IMR-90 (cell line): ENCODE measurements around the gene PAPPA. TPM values are rescaled to one million over a fixed set of nuclear protein-coding genes. Genes with fewer than 3 reads are reported as not detected.

Experiments used
- ATAC-seq: fragments of 200-7000 bp; cut with Tn5 transposase; 2 replicates; pipeline ENCODE4 v1.9.1; 2020; ENCODE audit warnings: low read depth, mild to moderate bottlenecking, moderate library complexity
- BruUV-seq: library from RNA; stranded (reverse); fragments of 400-500 nt; replicated peaks from 2 replicates; lab custom pipeline; 2021; lab: Mats Ljungman, UMichigan
- CTCF ChIA-PET: fragments of 300-600 bp; formaldehyde crosslinking; extraction: SDS; loops from one replicate; lab custom pipeline; 2021; ENCODE audit warnings: antibody characterized with exemption; lab: Yijun Ruan, JAX
- POLR2A ChIA-PET: fragments of 300-600 bp; sonication (Branson Sonifier 250); formaldehyde crosslinking; loops from one replicate; lab custom pipeline; 2022; ENCODE audit warnings: antibody characterized with exemption; ENCODE audit not compliant: unreplicated experiment; lab: Charles Lee
- DNase-seq: peaks from one replicate; pipeline ENCODE4 v3.0.0; 2013
- H2AFZ ChIP-seq: replicated peaks from 2 replicates; pipeline ENCODE3; 2013; ENCODE audit warnings: low read length, mild to moderate bottlenecking; ENCODE audit not compliant: poor library complexity
- H2AK5ac ChIP-seq: 2 replicates; pipeline ENCODE4 v1.6.1; 2013; ENCODE audit warnings: low read depth, low read length, inconsistent platforms
- H2AK9ac ChIP-seq: replicated peaks from 2 replicates; pipeline ENCODE3; 2013; ENCODE audit warnings: mild to moderate bottlenecking, low read depth, low read length, moderate library complexity; ENCODE audit not compliant: poor library complexity
- H2BK120ac ChIP-seq: 2 replicates; pipeline ENCODE4 v1.6.1; 2013; ENCODE audit warnings: low read depth, low read length, inconsistent platforms
- H2BK15ac ChIP-seq: 3 replicates; pipeline ENCODE4 v1.6.1; 2013; ENCODE audit warnings: low read depth, low read length, inconsistent platforms
- H2BK20ac ChIP-seq: 2 replicates; pipeline ENCODE4 v1.6.1; 2013; ENCODE audit warnings: low read depth, mild to moderate bottlenecking, inconsistent platforms, low read length, moderate library complexity
- H2BK5ac ChIP-seq: 2 replicates; pipeline ENCODE4 v1.6.1; 2013; ENCODE audit warnings: mild to moderate bottlenecking, low read depth, low read length, inconsistent platforms; ENCODE audit not compliant: poor library complexity, severe bottlenecking
- H3K14ac ChIP-seq: replicated peaks from 2 replicates; pipeline ENCODE4 v1.6.1; 2013; ENCODE audit warnings: low read depth, low read length, inconsistent platforms
- H3K18ac ChIP-seq: 2 replicates; pipeline ENCODE4 v1.6.1; 2013; ENCODE audit warnings: low read depth, low read length, control low read depth
- H3K23ac ChIP-seq: 2 replicates; pipeline ENCODE4 v1.6.1; 2013; ENCODE audit warnings: low read depth, low read length, inconsistent platforms
- H3K27ac ChIP-seq: 2 replicates; pipeline ENCODE4 v1.5.1; 2013; ENCODE audit warnings: mild to moderate bottlenecking, control low read depth, low read length; ENCODE audit not compliant: insufficient read depth
- H3K27me3 ChIP-seq: 2 replicates; pipeline ENCODE4 v1.6.1; 2013; ENCODE audit warnings: low read length; ENCODE audit not compliant: control insufficient read depth, insufficient read depth
- H3K36me3 ChIP-seq: 2 replicates; pipeline ENCODE4 v1.6.1; 2013; ENCODE audit warnings: low read length, mixed read lengths; ENCODE audit not compliant: control insufficient read depth, insufficient read depth
- H3K4ac ChIP-seq: 2 replicates; pipeline ENCODE4 v1.6.1; 2013; ENCODE audit warnings: low read depth, low read length, inconsistent platforms
- H3K4me1 ChIP-seq: 2 replicates; pipeline ENCODE4 v1.6.1; 2013; ENCODE audit warnings: low read length, mixed read lengths; ENCODE audit not compliant: control insufficient read depth, insufficient read depth
- H3K4me2 ChIP-seq: 2 replicates; pipeline ENCODE4 v1.6.1; 2013; ENCODE audit warnings: low read depth, mild to moderate bottlenecking, control low read depth, low read length, moderate library complexity
- H3K4me3 ChIP-seq: 2 replicates; pipeline ENCODE4 v1.5.1; 2013; ENCODE audit warnings: low read depth, mild to moderate bottlenecking, control low read depth, low read length, moderate library complexity; ENCODE audit not compliant: insufficient read depth
- H3K56ac ChIP-seq: 2 replicates; pipeline ENCODE4 v1.6.1; 2013; ENCODE audit warnings: low read length, inconsistent platforms; ENCODE audit not compliant: insufficient read depth; ENCODE audit errors: extremely low read depth
- H3K79me1 ChIP-seq, 2 experiments: 2 replicates each; pipeline ENCODE4 v1.6.1; 2013; ENCODE audit warnings: low read length in 2 of 2, inconsistent platforms in 1 of 2, low read depth in 1 of 2
- H3K9ac ChIP-seq: 2 replicates; pipeline ENCODE4 v1.6.1; 2013; ENCODE audit warnings: low read depth, low read length, control low read depth
- H3K9me1 ChIP-seq: 2 replicates; pipeline ENCODE4 v1.6.1; 2013; ENCODE audit warnings: low read length, inconsistent platforms; ENCODE audit not compliant: insufficient read depth
- H3K9me3 ChIP-seq: 2 replicates; pipeline ENCODE4 v1.6.1; 2013; ENCODE audit warnings: low read length; ENCODE audit not compliant: control insufficient read depth, insufficient read depth
- H4K20me1 ChIP-seq: 2 replicates; pipeline ENCODE4 v1.6.1; 2013; ENCODE audit warnings: low read length, inconsistent platforms; ENCODE audit not compliant: insufficient read depth
- H4K5ac ChIP-seq: 2 replicates; pipeline ENCODE4 v1.6.1; 2013; ENCODE audit warnings: mild to moderate bottlenecking, low read depth, low read length, control low read depth
- H4K8ac ChIP-seq, 2 experiments: 2 replicates each; pipeline ENCODE4 v1.6.1; 2013; ENCODE audit warnings: low read depth in 2 of 2, low read length in 2 of 2, control low read depth in 1 of 2, inconsistent platforms in 1 of 2
- H4K91ac ChIP-seq: 2 replicates; pipeline ENCODE4 v1.6.1; 2013; ENCODE audit warnings: low read depth, low read length, inconsistent platforms; ENCODE audit not compliant: insufficient read depth
- CEBPB ChIP-seq: IDR thresholded peaks from 2 replicates; pipeline ENCODE4 v1.6.1; 2012; ENCODE audit warnings: low read depth, low read length, improper control_type of control experiment
- POLR2A ChIP-seq: IDR thresholded peaks from 2 replicates; pipeline ENCODE4 v1.6.1; 2012; ENCODE audit warnings: mild to moderate bottlenecking, low read depth, low read length
- WGBS, 2 experiments: methylation state at CpG; one replicate each; pipeline versions ENCODE4 v1.1.5 to v1.1.7; 2013; ENCODE audit warnings: missing lambda C conversion rate in 2 of 2; ENCODE audit not compliant: insufficient read length in 1 of 2; ENCODE audit errors: extremely low coverage in 2 of 2; 5-methylcytosine and 5-hydroxymethylcytosine counted together
- dilution Hi-C: fragments of 300-500 bp; cut with HindIII; formaldehyde crosslinking; loops from one replicate; pipeline ENCODE4 v1.14.3; 2018; ENCODE audit warnings: low sequenced_read_pairs; ENCODE audit not compliant: unreplicated experiment
- in situ Hi-C: fragments of 300-500 bp; cut with MboI; formaldehyde crosslinking; loops from 3 replicates; pipeline ENCODE4 v1.14.3; 2019; ENCODE audit warnings: low sequenced_read_pairs, inconsistent platforms, mixed read lengths
- intact Hi-C: fragments of 100-400 bp; cut with micrococcal nuclease; formaldehyde crosslinking; loops from 2 replicates; pipeline ENCODE4 v1.10.0; 2022
- polyA plus RNA-seq, 3 experiments: library from polyadenylated mRNA; depleted of rRNA; stranded (reverse); fragments of >200 nt; gene quantifications; 2 replicates each; pipeline ENCODE4 v1.2.3, GENCODE V29; 2012; ENCODE audit warnings: low replicate concordance in 1 of 3
- total RNA-seq: library from RNA; depleted of rRNA; stranded (reverse); fragments of >200 nt; gene quantifications from 2 replicates; pipeline ENCODE4 v1.2.3, GENCODE V29; 2012

PAPPA gene
- total and polyA plus RNA-seq, 2 of the 4 experiments (the other 2 are of a cell fraction) = 8.3 to 12.4 TPM

GRCh38 chr9:116232424-116233159, 79.0 kb downstream of the PAPPA start:
- Histone ChIP-seq H4K5ac (no peak overlapping the region), H3K4me1 (peaks cover 18% of the 10 kb centered on the region), H3K27me3 (no peaks in the 10 kb centered on the region), H3K79me1 (peaks cover 6 to 16% of the 10 kb centered on the region in 2 experiments), H2AFZ (no peak overlapping the region), H3K4me2 (no peak overlapping the region), H3K14ac (peak overlapping the region; percentile 35; the same call in 1 of the 2 replicates), H3K23ac (no peak overlapping the region), H2BK15ac (no peak overlapping the region; the same call in 2 of the 3 replicates), H2BK5ac (peak overlapping the region; percentile 82), H3K56ac (no peak overlapping the region), H2BK120ac (peak overlapping the region; percentile 9; the same call in 1 of the 2 replicates), H4K20me1 (no peaks in the 10 kb centered on the region; the same call in 1 of the 2 replicates), H3K4me3 (no peak overlapping the region), H3K9me1 (peaks cover 16% of the 10 kb centered on the region), H3K4ac (peak overlapping the region; percentile 26), H2AK5ac (peak overlapping the region; percentile 72), H2BK20ac (no peak overlapping the region), H3K9me3 (no peaks in the 10 kb centered on the region), H3K9ac (no peak overlapping the region), H4K91ac (no peak overlapping the region), H4K8ac (peak overlapping the region in 1 of 2 experiments; percentile 7; a peak in 1 of 4 replicates), H3K27ac (peak overlapping the region; percentile 17), H3K36me3 (peaks cover 48% of the 10 kb centered on the region), H2AK9ac (no peak overlapping the region), H3K18ac (no peak overlapping the region)
- DNase-seq (peak; percentile 38), ATAC-seq (no peak)
- TF ChIP-seq POLR2A (no peak), CEBPB (peak; percentile 69)
- dilution Hi-C loops = no loop called here
- ChIA-PET POLR2A (interaction anchor here (0.6 kb wide), 1 partner anchor 12 kb away, joined by 12 read pairs; no protein-coding TSS in a partner anchor), CTCF (no interaction called here)
- in situ Hi-C loops = no loop called here
- intact Hi-C loops = loop anchor here (5.0 kb wide), 1 partner anchor 95 kb away; no protein-coding TSS in a partner anchor
- WGBS, 2 experiments = 100% methylated on average over 1 of the region's 5 CpGs; no CpG with 5 or more reads in 1 of the 2 experiments
- BruUV-seq = no TSS peak
